ENCODE data around the gene GPR162. TPM values are rescaled to one million over a fixed set of nuclear protein-coding genes. Genes with fewer than 3 reads are reported as not detected.
"Not testable (repeated sequence)": the region's sequence is repeated elsewhere in the genome, so short reads cannot be mapped to it uniquely, and the experiment has no call there.

The GPR162 gene
- total and polyA plus RNA-seq, 2 of the 4 experiments (the other 2 are of a cell fraction) = 2.9 to 6.0 TPM

GRCh38 chr12:6865307-6865706 lies 43.7 kb downstream of the GPR162 start:
- H2BK15ac ChIP-seq (ENCODE audit: low read depth, low read length); H4K91ac ChIP-seq (ENCODE audit: insufficient read depth, low read depth, low read length); H3K9me3 ChIP-seq (ENCODE audit: control insufficient read depth, insufficient read depth, low read length); H4K8ac ChIP-seq (ENCODE audit: low read depth in 2 of 2, low read length in 2 of 2); H3K4me2 ChIP-seq (ENCODE audit: low read depth, low read length); BruUV-seq (replicated peaks); H3K23ac ChIP-seq (ENCODE audit: low read depth, low read length); H3K4ac ChIP-seq (ENCODE audit: low read depth, low read length); H3K27ac ChIP-seq (ENCODE audit: insufficient read depth, low read length); H4K5ac ChIP-seq (ENCODE audit: low read depth, low read length); dilution Hi-C loops (cut with HindIII; ENCODE audit: low sequenced_read_pairs, unreplicated experiment); H2BK120ac ChIP-seq (ENCODE audit: low read depth, low read length); POLR2A ChIA-PET (ENCODE audit: unreplicated experiment); H2AK5ac ChIP-seq (ENCODE audit: low read depth, low read length); H2BK20ac ChIP-seq (ENCODE audit: low read depth, low read length); H3K56ac ChIP-seq (ENCODE audit: extremely low read depth, insufficient read depth, low read length); H3K14ac ChIP-seq (replicated peaks; ENCODE audit: low read depth, low read length); CTCF ChIA-PET; H3K4me3 ChIP-seq (ENCODE audit: insufficient read depth, low read depth, low read length); H2AFZ ChIP-seq (replicated peaks; ENCODE audit: low read length, poor library complexity); H3K27me3 ChIP-seq (ENCODE audit: control insufficient read depth, insufficient read depth, low read length); H3K9ac ChIP-seq (ENCODE audit: low read depth, low read length); ATAC-seq (ENCODE audit: low read depth); H3K9me1 ChIP-seq (ENCODE audit: insufficient read depth, low read length); H2AK9ac ChIP-seq (replicated peaks; ENCODE audit: low read depth, low read length, poor library complexity); H3K18ac ChIP-seq (ENCODE audit: low read depth, low read length); H2BK5ac ChIP-seq (ENCODE audit: low read depth, low read length, poor library complexity, severe bottlenecking); DNase-seq: not testable (repeated sequence)
- H3K36me3 ChIP-seq (ENCODE audit: control insufficient read depth, insufficient read depth, low read length) = peaks cover 59% of the 10 kb centered on the region
- in situ Hi-C loops (cut with MboI; ENCODE audit: low sequenced_read_pairs) = loop anchor here (5.0 kb wide), 1 partner anchor 97 kb away; no protein-coding TSS in a partner anchor
- 100% methylated on average over 3 of the region's 5 CpGs; no CpG with 5 or more reads in 1 of the 2 experiments for WGBS, 2 experiments (ENCODE audit: extremely low coverage in 2 of 2, insufficient read length in 1 of 2)
- peaks cover 14% of the 10 kb centered on the region for H3K4me1 ChIP-seq (ENCODE audit: control insufficient read depth, insufficient read depth, low read length)
- intact Hi-C loops (cut with micrococcal nuclease) = loop anchor here (5.0 kb wide), 1 partner anchor 772 kb away; no protein-coding TSS in a partner anchor
- H3K79me1 ChIP-seq (ENCODE audit: low read depth in 1 of 2, low read length in 2 of 2) = peaks cover 6 to 33% of the 10 kb centered on the region in 2 experiments
- H4K20me1 ChIP-seq (ENCODE audit: insufficient read depth, low read length) = peaks cover 28% of the 10 kb centered on the region

Data from IMR-90 (cell line).